Left ventricle myocardium inferior (tissue), 1 donor: Measurements from ENCODE around the gene CEBPA. TPM values are rescaled to one million over a fixed set of nuclear protein-coding genes. Genes with fewer than 3 reads are reported as not detected.

Experiments used
- DNase-seq: peaks from one replicate; pipeline ENCODE4 v3.0.0-alpha.2; 2020
- H3K27ac ChIP-seq: fragments of 200-600 bp; replicated peaks from 2 replicates; pipeline ENCODE4 v1.8.0; 2021
- H3K27me3 ChIP-seq: fragments of 200-600 bp; 2 replicates; pipeline ENCODE4 v1.8.0; 2021; ENCODE audit warnings: low read depth
- H3K36me3 ChIP-seq: fragments of 200-600 bp; 2 replicates; pipeline ENCODE4 v1.8.0; 2021
- H3K4me1 ChIP-seq: fragments of 200-600 bp; 2 replicates; pipeline ENCODE4 v1.8.0; 2021
- H3K4me3 ChIP-seq: fragments of 200-600 bp; 2 replicates; pipeline ENCODE4 v1.8.0; 2021; ENCODE audit warnings: mild to moderate bottlenecking, moderate library complexity
- H3K9me3 ChIP-seq: fragments of 200-600 bp; replicated peaks from 2 replicates; pipeline ENCODE4 v1.8.0; 2021
- intact Hi-C: fragments of 100-400 bp; cut with micrococcal nuclease; formaldehyde crosslinking; loops from one replicate; pipeline ENCODE4 v1.11.0; 2022
- total RNA-seq: library from RNA; stranded (reverse); fragmentation: NEBNext Ultra II Directional; extraction: Animal tissue kit (Norgen Biotek cat#: 25700); gene quantifications from one replicate; pipeline ENCODE4 v1.2.1, GENCODE V29; 2021
- TF ChIP-seq, protein P1 (sequence below): fragments of 200-600 bp; IDR thresholded peaks from 2 replicates; pipeline ENCODE4 v1.8.0; 2021; ENCODE audit warnings: antibody characterized with exemption, mild to moderate bottlenecking, borderline replicate concordance
- donor health status: DM: no; HTN: yes; CAD: no; lungs with severe emphysema.

The CEBPA gene
- total RNA-seq, 1 donor from 2014 or later = 1.7 TPM

DNA sequence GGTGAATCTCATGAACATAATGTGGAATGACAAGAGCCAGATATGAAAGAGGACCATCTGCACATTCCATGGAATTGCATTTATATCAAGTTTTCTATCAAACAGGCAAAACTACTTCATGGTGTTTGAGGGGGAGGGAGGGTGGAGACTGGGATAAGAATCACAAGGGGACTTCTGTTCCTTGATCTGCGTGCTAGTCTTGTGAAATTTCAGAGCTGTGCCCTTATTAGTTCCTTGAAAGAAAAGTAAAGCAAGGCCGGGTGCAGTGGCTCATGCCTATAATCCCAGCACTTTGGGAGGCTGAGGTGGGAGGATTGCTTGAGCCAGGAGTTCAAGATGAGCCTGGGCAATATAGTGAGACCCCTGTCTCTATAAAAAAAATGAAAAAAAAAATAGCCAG lies 41.0 kb upstream of the CEBPA start:
- Histone ChIP-seq H3K9me3 (no peaks in the 10 kb centered on the region), H3K36me3 (no peaks in the 10 kb centered on the region), H3K27ac (no peak overlapping the region), H3K4me3 (no peak overlapping the region), H3K4me1 (peaks cover 10% of the 10 kb centered on the region), H3K27me3 (peaks cover 74% of the 10 kb centered on the region)
- intact Hi-C loops = no loop called here
- TF ChIP-seq, protein P1, sequence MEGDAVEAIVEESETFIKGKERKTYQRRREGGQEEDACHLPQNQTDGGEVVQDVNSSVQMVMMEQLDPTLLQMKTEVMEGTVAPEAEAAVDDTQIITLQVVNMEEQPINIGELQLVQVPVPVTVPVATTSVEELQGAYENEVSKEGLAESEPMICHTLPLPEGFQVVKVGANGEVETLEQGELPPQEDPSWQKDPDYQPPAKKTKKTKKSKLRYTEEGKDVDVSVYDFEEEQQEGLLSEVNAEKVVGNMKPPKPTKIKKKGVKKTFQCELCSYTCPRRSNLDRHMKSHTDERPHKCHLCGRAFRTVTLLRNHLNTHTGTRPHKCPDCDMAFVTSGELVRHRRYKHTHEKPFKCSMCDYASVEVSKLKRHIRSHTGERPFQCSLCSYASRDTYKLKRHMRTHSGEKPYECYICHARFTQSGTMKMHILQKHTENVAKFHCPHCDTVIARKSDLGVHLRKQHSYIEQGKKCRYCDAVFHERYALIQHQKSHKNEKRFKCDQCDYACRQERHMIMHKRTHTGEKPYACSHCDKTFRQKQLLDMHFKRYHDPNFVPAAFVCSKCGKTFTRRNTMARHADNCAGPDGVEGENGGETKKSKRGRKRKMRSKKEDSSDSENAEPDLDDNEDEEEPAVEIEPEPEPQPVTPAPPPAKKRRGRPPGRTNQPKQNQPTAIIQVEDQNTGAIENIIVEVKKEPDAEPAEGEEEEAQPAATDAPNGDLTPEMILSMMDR = no peak
- no peak for DNase-seq

DNA sequence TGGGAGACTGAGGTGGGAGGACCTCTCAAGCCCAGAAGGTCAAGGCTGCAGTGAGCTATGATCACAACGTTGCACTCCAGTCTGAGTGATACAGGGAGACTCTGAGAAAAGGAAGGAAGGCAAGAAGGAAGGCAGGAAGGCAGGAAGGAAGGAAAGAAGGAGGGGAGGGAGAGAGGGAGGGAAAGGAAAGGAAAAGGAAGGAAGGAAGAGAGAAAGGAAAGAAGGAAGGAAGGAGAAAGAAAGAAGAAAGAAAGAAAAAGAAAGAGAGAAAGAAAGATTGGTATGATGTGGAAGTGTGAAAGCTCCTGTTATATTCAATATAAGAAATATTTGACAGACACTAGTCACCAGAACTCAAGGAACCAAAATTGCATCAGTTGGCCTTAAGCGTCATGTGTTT lies 38.7 kb upstream of the CEBPA start:
- Histone ChIP-seq H3K27ac (no peak overlapping the region), H3K4me1 (peaks cover 10% of the 10 kb centered on the region), H3K36me3 (no peaks in the 10 kb centered on the region), H3K9me3 (no peaks in the 10 kb centered on the region), H3K4me3 (no peak overlapping the region), H3K27me3 (peaks cover 57% of the 10 kb centered on the region)
- TF ChIP-seq, protein P1 = no peak
- DNase-seq = no peak
- intact Hi-C loops = no loop called here

- Histone ChIP-seq H3K9me3 (no peaks in the 10 kb centered on the region), H3K27ac (no peak overlapping the region), H3K4me3 (no peak overlapping the region), H3K27me3 (peaks cover 40% of the 10 kb centered on the region), H3K36me3 (no peaks in the 10 kb centered on the region), H3K4me1 (peaks cover 3% of the 10 kb centered on the region)
- TF ChIP-seq, protein P1 = no peak
- DNase-seq = no peak
- intact Hi-C loops = no loop called here
These were observed 37.0 kb upstream of the CEBPA start for GRCh38 chr19:33339016-33339984.

DNA sequence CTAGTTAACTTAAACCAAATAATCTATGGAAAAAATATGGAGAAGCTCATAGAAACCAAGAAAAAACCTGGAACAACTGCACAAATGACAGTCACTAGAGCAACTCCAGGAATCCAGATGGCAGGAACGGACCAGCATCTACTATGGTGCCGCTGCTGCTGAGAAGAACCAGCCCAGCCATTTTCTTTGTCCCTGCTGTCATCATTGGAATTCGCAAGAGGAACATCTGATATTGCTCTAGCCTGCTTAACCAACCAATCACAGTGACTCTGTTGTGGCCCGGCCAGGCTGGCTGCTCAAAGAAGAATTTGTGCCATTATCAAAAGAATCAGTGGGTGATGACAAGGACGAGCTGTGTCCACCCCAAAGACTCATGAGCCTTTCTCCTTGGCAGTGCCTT lies 33.1 kb upstream of the CEBPA start:
- Histone ChIP-seq H3K9me3 (peaks cover 5% of the 10 kb centered on the region), H3K27ac (no peak overlapping the region), H3K4me3 (no peak overlapping the region), H3K4me1 (no peaks in the 10 kb centered on the region), H3K36me3 (no peaks in the 10 kb centered on the region), H3K27me3 (peaks cover 22% of the 10 kb centered on the region)
- intact Hi-C loops = no loop called here
- DNase-seq = no peak
- TF ChIP-seq, protein P1 = no peak

GRCh38 chr19:33334271-33334670 lies 31.9 kb upstream of the CEBPA start:
- Histone ChIP-seq H3K36me3 (no peaks in the 10 kb centered on the region), H3K4me3 (no peak overlapping the region), H3K9me3 (peaks cover 5% of the 10 kb centered on the region), H3K27me3 (peaks cover 27% of the 10 kb centered on the region), H3K4me1 (no peaks in the 10 kb centered on the region), H3K27ac (no peak overlapping the region)
- TF ChIP-seq, protein P1 = no peak
- intact Hi-C loops = no loop called here
- no peak for DNase-seq
